ENCODE data around the gene NXPH3.
"Not testable (repeated sequence)": the region's sequence is repeated elsewhere in the genome, so short reads cannot be mapped to it uniquely, and the experiment has no call there.

The NXPH3 gene

GRCh38 chr17:49575679-49576087 is at the start of gene NXPH3:
Gene NXPH3 (plus strand): TSS chr17:49575871. CDS start chr17:49576220, 349 bp downstream.
- no peak for DNase-seq

- DNase-seq, result no peak
Observed at GRCh38 chr17:49527927-49528651, 47.6 kb upstream of the NXPH3 start.

- no peak for DNase-seq
Observed at GRCh38 chr17:49528966-49529365, 46.7 kb upstream of the NXPH3 start.

- DNase-seq, result no peak
Observed at GRCh38 chr17:49530118-49530517, 45.6 kb upstream of the NXPH3 start.

- no peak for DNase-seq
Observed at GRCh38 chr17:49543860-49544259, 31.8 kb upstream of the NXPH3 start.

GRCh38 chr17:49545007-49545660 is 30.5 kb upstream of the NXPH3 start:
- no peak for DNase-seq

GRCh38 chr17:49545806-49546545 is 29.7 kb upstream of the NXPH3 start:
- DNase-seq, result no peak

- DNase-seq, result no peak
Observed at GRCh38 chr17:49546546-49547535, 28.8 kb upstream of the NXPH3 start.

GRCh38 chr17:49547566-49547965 is 28.1 kb upstream of the NXPH3 start:
- DNase-seq, result no peak

- DNase-seq, result no peak
Observed at GRCh38 chr17:49548051-49548505, 27.6 kb upstream of the NXPH3 start.

- no peak for DNase-seq
Observed at GRCh38 chr17:49548506-49549310, 27.0 kb upstream of the NXPH3 start.

GRCh38 chr17:49549311-49549605 is 26.4 kb upstream of the NXPH3 start:
- no peak for DNase-seq

GRCh38 chr17:49549691-49550678 is 25.7 kb upstream of the NXPH3 start:
- DNase-seq, result no peak

GRCh38 chr17:49550764-49551163 is 24.9 kb upstream of the NXPH3 start:
- not testable (repeated sequence) for DNase-seq

- no peak for DNase-seq
Observed at GRCh38 chr17:49551221-49552069, 24.2 kb upstream of the NXPH3 start.

GRCh38 chr17:49552070-49552751 is 23.5 kb upstream of the NXPH3 start:
- no peak for DNase-seq

GRCh38 chr17:49553676-49554335 is 21.9 kb upstream of the NXPH3 start:
- no peak for DNase-seq

Data from NCI-H1092 (cell line).